ENCODE data around the gene ACACB. TPM values are rescaled to one million over a fixed set of nuclear protein-coding genes. Genes with fewer than 3 reads are reported as not detected.

Gene ACACB
- total and polyA plus RNA-seq, 2 donors (not counting 3 experiments of a cell fraction or from before 2014, with no cell fraction given) = 1.3 to 5.7 TPM

DNA sequence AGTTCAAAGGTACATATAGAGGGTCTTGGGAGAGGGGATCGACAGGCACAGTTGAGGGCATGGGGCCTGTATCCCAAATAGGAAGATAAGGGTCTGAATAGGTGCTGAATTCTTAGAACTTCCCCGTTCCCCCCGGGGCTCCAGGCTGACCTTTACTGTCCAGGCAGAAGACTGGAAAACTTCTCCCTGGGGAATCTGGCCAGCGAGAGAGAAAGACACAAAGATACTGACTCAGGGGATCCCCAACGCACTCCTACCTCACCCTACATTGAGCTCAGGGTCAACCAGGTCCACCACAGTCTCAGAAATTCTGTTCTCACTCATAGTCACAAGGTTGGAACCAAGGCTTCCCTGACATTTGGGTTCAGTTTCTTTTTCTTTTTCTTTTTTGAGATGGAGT lies 46.2 kb downstream of the ACACB start:
- dilution Hi-C loops (cut with MboI; ENCODE audit: extremely low pct_ligation_motif_present, low sequenced_read_pairs) = no loop called here
- CTCF ChIA-PET = interaction anchor here (1.1 to 1.5 kb wide), 2 partner anchors 13 to 14 kb away, joined by 3 read pairs; no protein-coding TSS in a partner anchor

More for the DNA sequence above, 46.2 kb downstream of the ACACB start:
- TF ChIP-seq EZH2 (IDR thresholded peaks at IDR 0.05; ENCODE audit: borderline replicate concordance, low read depth, low read length, severe bottlenecking) = no peak
- TF ChIP-seq JUN (IDR thresholded peaks at IDR 0.05; ENCODE audit: borderline replicate concordance, insufficient read depth, insufficient read length, low read depth) = no peak
- TF ChIP-seq, protein P1, sequence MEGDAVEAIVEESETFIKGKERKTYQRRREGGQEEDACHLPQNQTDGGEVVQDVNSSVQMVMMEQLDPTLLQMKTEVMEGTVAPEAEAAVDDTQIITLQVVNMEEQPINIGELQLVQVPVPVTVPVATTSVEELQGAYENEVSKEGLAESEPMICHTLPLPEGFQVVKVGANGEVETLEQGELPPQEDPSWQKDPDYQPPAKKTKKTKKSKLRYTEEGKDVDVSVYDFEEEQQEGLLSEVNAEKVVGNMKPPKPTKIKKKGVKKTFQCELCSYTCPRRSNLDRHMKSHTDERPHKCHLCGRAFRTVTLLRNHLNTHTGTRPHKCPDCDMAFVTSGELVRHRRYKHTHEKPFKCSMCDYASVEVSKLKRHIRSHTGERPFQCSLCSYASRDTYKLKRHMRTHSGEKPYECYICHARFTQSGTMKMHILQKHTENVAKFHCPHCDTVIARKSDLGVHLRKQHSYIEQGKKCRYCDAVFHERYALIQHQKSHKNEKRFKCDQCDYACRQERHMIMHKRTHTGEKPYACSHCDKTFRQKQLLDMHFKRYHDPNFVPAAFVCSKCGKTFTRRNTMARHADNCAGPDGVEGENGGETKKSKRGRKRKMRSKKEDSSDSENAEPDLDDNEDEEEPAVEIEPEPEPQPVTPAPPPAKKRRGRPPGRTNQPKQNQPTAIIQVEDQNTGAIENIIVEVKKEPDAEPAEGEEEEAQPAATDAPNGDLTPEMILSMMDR (IDR thresholded peaks at IDR 0.05; ENCODE audit: extremely low read depth in 1 of 2, insufficient read depth in 1 of 2, low read depth in 1 of 2, low read length in 2 of 2) = no peak
- TF ChIP-seq POLR2A (IDR thresholded peaks at IDR 0.05; ENCODE audit: low read depth, low read length) = no peak
- no peak for TF ChIP-seq MYC (IDR thresholded peaks at IDR 0.05; ENCODE audit: low read depth, low read length)
- no peak for TF ChIP-seq POLR2AphosphoS5 (IDR thresholded peaks at IDR 0.05; ENCODE audit: insufficient read depth, low read depth, low read length)
- TF ChIP-seq, protein P2, sequence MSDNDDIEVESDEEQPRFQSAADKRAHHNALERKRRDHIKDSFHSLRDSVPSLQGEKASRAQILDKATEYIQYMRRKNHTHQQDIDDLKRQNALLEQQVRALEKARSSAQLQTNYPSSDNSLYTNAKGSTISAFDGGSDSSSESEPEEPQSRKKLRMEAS (IDR thresholded peaks at IDR 0.05; ENCODE audit: insufficient read depth, insufficient read length) = no peak
- TF ChIP-seq GATA2 (IDR thresholded peaks at IDR 0.05; ENCODE audit: insufficient read depth, insufficient read length, low read depth, low read length) = no peak
- TF ChIP-seq FOS (IDR thresholded peaks at IDR 0.05; ENCODE audit: borderline replicate concordance, insufficient read depth, low read length) = no peak
- POLR2A ChIA-PET = no interaction called here
- Histone ChIP-seq H3K4me3 (replicated peaks in 1 of 3; ENCODE audit: insufficient read depth in 1 of 3, low read depth in 1 of 3, low read length in 3 of 3) (no peak overlapping the region), H2AFZ (ENCODE audit: low read depth, low read length) (no peak overlapping the region), H3K27ac (ENCODE audit: insufficient read depth, low read depth, low read length) (no peak overlapping the region), H3K36me3 (ENCODE audit: control insufficient read depth in 2 of 2, extremely low read depth in 1 of 2, insufficient read depth in 2 of 2, low read length in 2 of 2) (no peaks in the 10 kb centered on the region), H3K9me1 (replicated peaks; ENCODE audit: control insufficient read depth, extremely low read depth, insufficient read depth, low read length) (no peaks in the 10 kb centered on the region), H3K4me2 (ENCODE audit: insufficient read depth, low read length) (no peak overlapping the region), H3K9ac (replicated peaks; ENCODE audit: extremely low read depth, insufficient read depth, low read length) (no peak overlapping the region), H4K20me1 (replicated peaks; ENCODE audit: control insufficient read depth, extremely low read depth, insufficient read depth, low read length) (no peaks in the 10 kb centered on the region), H3K9me3 (replicated peaks; ENCODE audit: control insufficient read depth, insufficient read depth, low read length) (no peaks in the 10 kb centered on the region), H3K79me2 (ENCODE audit: control insufficient read depth, insufficient read depth, low read length) (no peaks in the 10 kb centered on the region), H3K4me1 (ENCODE audit: control insufficient read depth, extremely low read depth, insufficient read depth, low read length) (no peaks in the 10 kb centered on the region), H3K27me3 (ENCODE audit: control insufficient read depth in 2 of 2, insufficient read depth in 2 of 2, low read length in 2 of 2) (no peaks in the 10 kb centered on the region)
- BruUV-seq (replicated peaks) = no TSS peak
- FAIRE-seq (no peak), DNase-seq (ENCODE audit: low read depth, low spot score) (no peak)
- intact Hi-C loops (cut with micrococcal nuclease) = no loop called here

All from endothelial cell of umbilical vein (primary cell).